Duodenal mucosa (tissue), 2 donors: ENCODE measurements around the gene SMIM41.
"Not testable (repeated sequence)": the region's sequence is repeated elsewhere in the genome, so short reads cannot be mapped to it uniquely, and the experiment has no call there.

ENCODE experiments used
- H3K27ac ChIP-seq: one replicate; pipeline ENCODE4 v1.7.0; 2013; ENCODE audit warnings: low read depth, low read length
- H3K27me3 ChIP-seq, 2 donors: one replicate each; pipeline ENCODE4 v1.7.0; 2013; ENCODE audit warnings: low read length in 2 of 2, control low read depth in 1 of 2; ENCODE audit not compliant: insufficient read depth in 2 of 2, control insufficient read depth in 1 of 2
- H3K36me3 ChIP-seq, 2 donors: one replicate each; pipeline ENCODE4 v1.7.0; 2013; ENCODE audit warnings: low read length in 2 of 2, control low read depth in 1 of 2; ENCODE audit not compliant: insufficient read depth in 2 of 2, control insufficient read depth in 1 of 2
- H3K4me1 ChIP-seq, 2 donors: one replicate each; pipeline ENCODE4 v1.7.0; 2013; ENCODE audit warnings: low read length in 2 of 2, control low read depth in 1 of 2; ENCODE audit not compliant: insufficient read depth in 2 of 2, control insufficient read depth in 1 of 2
- H3K4me3 ChIP-seq, 2 donors: one replicate each; pipeline ENCODE4 v1.7.0; 2013; ENCODE audit warnings: low read length in 2 of 2, low read depth in 1 of 2
- H3K9ac ChIP-seq, 2 donors: one replicate each; pipeline ENCODE4 v1.7.0; 2013; ENCODE audit warnings: low read length in 2 of 2, low read depth in 1 of 2
- H3K9me3 ChIP-seq, 2 donors: one replicate each; pipeline ENCODE4 v1.7.0; 2013; ENCODE audit warnings: low read length in 2 of 2, control low read depth in 1 of 2; ENCODE audit not compliant: control insufficient read depth in 1 of 2

Gene SMIM41

DNA sequence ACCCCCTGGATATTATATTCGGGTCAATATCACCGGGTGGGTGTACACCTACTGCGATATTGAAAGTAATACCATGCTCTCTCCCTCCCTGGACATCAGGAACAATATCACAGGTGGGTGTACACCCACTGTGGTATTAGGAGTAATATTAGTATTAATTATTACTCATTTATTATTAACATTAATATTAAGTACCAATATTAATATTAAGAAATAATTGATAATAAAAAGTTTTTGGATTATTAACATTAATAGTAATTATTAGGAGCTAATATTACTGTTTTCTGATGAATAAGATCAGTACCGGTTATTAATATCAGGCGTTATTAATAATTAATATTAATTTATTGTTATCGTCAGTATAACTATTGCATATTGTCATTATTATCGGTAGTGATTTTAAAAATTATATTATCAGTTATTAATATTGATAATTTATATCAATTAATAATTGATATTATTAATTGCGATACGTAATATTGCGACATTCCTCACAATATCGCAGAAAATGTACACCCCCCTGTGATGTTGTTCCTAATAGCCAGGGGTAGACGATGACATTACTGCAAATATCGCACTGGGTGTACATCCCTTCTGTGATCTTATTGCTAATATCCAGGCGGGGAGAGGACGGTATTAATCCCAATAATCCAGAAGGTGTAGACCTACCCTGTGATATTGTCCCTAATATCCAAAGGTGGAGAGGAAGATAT is 17.0 kb downstream of the SMIM41 start:
- peaks cover 0 to 3% of the 10 kb centered on the region in 2 donors for H3K27me3 ChIP-seq
- no peak overlapping the region for H3K9ac ChIP-seq
- no peak overlapping the region for H3K4me3 ChIP-seq

DNA sequence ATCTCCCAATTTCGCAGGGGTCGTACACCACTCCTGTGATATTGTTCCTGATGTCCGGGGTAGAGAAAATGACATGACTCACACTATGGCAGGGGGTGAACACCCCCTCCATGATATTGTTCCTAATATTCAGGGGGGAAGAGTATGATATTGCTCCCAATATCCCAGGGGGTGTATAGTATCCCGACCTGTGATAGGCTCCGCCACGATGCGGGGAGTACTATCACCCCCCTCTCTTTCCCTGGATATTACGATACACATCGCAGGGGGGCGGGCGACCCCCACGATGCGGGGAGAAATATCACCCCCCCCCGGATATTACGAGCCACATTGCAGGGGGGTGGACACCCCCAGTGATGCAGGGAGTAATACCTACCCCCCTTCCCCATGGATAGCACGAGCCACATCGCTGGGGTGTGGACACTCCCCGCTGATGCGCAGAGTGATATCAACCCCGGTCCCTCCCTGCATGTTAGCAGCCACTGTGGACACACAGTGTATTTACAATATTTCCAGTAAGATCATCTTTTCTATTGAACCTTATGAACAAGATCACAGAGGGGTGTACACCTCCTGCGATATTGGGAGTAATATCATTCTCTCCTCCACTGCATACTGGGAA is 17.7 kb downstream of the SMIM41 start:
- H3K4me3 ChIP-seq: no peak overlapping the region
- no peak overlapping the region for H3K9ac ChIP-seq
- peaks cover 6 to 11% of the 10 kb centered on the region in 2 donors for H3K4me1 ChIP-seq
- H3K36me3 ChIP-seq: no peaks in the 10 kb centered on the region
- no peaks in the 10 kb centered on the region for H3K9me3 ChIP-seq
- no peak overlapping the region for H3K27ac ChIP-seq
- H3K27me3 ChIP-seq: peaks cover 0 to 3% of the 10 kb centered on the region in 2 donors

More for the DNA sequence above, 17.0 kb downstream of the SMIM41 start:
- Histone ChIP-seq H3K36me3 (no peaks in the 10 kb centered on the region), H3K9me3 (no peaks in the 10 kb centered on the region), H3K27ac (no peak overlapping the region), H3K4me1 (peaks cover 6 to 15% of the 10 kb centered on the region in 2 donors)

DNA sequence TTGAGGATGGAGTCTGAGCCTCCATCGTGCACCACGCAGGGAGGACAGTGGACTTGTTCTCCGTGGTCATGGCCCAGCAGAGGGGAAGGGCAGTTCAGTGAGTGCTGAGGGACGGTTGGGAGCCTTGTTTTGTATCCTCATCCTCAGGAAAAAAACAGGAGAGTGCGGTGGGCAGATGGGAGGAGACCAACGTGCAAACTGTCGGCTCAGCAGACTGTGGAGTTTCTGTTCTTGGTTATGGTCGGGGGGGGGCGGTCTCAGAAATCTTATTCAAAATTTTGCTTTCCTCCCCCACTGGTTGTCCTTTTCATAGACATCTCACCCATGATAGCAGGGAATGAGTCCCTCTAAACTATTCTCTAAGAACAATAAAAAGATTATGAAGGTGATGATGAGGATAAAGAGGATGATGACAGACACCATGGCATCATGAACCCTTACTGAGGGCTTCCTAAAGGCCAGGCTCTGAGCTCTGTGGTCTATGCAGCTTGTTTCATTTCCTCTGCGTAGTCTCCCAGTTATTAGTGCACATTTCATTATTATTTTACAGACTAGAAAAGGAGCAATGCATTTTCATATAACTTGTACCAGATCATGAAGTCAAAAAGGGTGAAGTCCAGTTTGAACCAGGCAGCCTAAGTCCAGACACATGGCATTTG is 25.1 kb downstream of the SMIM41 start:
- H3K36me3 ChIP-seq, H3K27me3 ChIP-seq, H3K9me3 ChIP-seq: not testable (repeated sequence)

DNA sequence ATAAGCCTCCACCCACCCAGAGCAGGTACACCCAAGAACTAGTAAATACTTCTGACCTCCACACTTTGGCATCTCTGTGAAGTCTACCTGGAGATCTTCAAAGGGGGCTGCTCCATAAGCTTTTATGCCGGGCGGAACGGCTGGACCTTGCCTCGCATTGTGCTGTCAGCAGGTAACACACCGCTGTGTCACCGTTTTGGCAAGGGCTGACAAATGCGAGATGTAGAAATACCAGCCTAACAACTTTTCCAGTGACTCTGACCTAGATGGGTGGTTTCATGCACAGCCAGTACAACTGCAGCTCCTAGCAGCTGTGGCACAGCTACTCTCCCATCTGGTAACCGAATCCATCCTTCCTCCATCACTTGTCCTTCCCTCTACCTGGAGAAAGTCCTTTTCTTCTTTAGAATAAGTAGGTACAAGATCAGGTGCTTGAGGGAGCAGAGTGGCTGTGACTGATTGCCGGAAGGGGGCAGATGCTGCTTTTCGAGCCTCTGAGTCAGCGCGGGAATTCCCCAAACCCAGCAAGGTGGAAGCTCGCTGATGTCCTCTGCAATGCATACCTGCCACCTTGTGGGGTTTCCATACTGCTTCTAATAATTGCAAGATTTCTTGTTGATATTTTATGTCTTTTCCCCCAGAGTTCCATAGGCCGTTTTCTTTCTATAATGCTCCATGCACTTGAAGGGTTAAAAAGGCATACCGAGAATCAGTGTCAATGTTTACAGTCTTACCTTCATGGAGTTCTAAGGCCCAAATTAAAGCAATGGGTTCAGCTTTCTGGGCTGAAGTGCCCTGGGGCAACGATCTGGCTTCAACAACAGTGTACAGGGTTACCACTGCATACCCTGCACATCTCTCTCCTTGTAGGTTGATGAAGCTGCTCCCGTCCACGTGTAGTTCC is 37.0 kb downstream of the SMIM41 start:
- not testable (repeated sequence) for H3K9ac ChIP-seq, H3K27me3 ChIP-seq, H3K36me3 ChIP-seq, H3K9me3 ChIP-seq, H3K27ac ChIP-seq, H3K4me3 ChIP-seq
- peaks cover 8 to 24% of the 10 kb centered on the region in 2 donors for H3K4me1 ChIP-seq

More for the DNA sequence above, 25.1 kb downstream of the SMIM41 start:
- H3K9ac ChIP-seq, H3K4me1 ChIP-seq, H3K4me3 ChIP-seq, H3K27ac ChIP-seq: not testable (repeated sequence)

DNA sequence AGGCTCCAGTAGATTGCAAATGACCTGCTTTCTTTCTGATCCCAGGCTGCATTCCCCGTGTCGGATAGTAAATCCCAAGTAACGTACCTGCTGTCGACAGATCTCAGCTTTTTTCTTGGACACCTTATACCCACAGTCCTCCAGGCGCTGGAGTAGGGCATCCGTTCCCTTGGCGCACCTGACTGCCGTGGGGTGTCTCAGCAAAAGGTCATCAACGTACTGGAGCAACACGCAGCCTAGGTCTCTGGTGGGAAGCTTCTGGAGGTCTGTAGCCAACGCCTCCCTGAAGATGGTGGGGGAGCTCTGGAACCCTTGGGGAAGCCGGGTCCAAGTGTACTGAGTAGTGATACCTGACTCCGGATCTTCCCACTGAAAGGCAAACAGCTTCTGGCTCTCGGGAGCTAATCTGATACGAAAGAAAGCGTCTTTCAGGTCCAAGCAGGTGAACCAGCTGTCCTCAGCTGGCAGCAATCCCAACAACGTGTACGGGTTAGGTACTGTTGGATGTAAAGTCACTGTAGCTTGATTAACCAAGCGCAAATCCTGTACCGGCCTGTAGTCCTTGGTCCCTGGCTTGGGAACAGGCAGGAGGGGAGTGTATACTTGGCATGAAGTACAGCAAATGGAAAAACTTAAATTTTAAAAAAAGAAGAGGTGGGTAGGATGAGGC is 38.4 kb downstream of the SMIM41 start:
- H3K9me3 ChIP-seq, H3K36me3 ChIP-seq, H3K27me3 ChIP-seq, H3K4me3 ChIP-seq, H3K27ac ChIP-seq, H3K9ac ChIP-seq: not testable (repeated sequence)
- H3K4me1 ChIP-seq: peaks cover 8 to 24% of the 10 kb centered on the region in 2 donors

GRCh38 chr12:52119398-52120254 is 40.1 kb downstream of the SMIM41 start:
- Histone ChIP-seq H3K9ac (no peak overlapping the region), H3K4me3 (peak overlapping the region in 1 of 2 donors; percentile 40), H3K27me3 (peaks cover 5 to 6% of the 10 kb centered on the region in 2 donors), H3K4me1 (peaks cover 8 to 24% of the 10 kb centered on the region in 2 donors), H3K9me3 (no peaks in the 10 kb centered on the region), H3K36me3 (no peaks in the 10 kb centered on the region), H3K27ac (no peak overlapping the region)

GRCh38 chr12:52120951-52121823 is 41.7 kb downstream of the SMIM41 start:
- Histone ChIP-seq H3K9ac (no peak overlapping the region), H3K9me3 (no peaks in the 10 kb centered on the region), H3K4me1 (peaks cover 8 to 24% of the 10 kb centered on the region in 2 donors), H3K4me3 (no peak overlapping the region), H3K27me3 (peaks cover 5 to 6% of the 10 kb centered on the region in 2 donors), H3K27ac (peak overlapping the region; percentile 33), H3K36me3 (no peaks in the 10 kb centered on the region)

GRCh38 chr12:52121824-52122539 is 42.5 kb downstream of the SMIM41 start:
- Histone ChIP-seq H3K4me3 (no peak overlapping the region), H3K27me3 (peaks cover 5 to 6% of the 10 kb centered on the region in 2 donors), H3K4me1 (peaks cover 8 to 20% of the 10 kb centered on the region in 2 donors), H3K36me3 (no peaks in the 10 kb centered on the region), H3K9ac (no peak overlapping the region), H3K27ac (peak overlapping the region; percentile 33), H3K9me3 (no peaks in the 10 kb centered on the region)
